ENCODE data around the gene SYS1.

DNA sequence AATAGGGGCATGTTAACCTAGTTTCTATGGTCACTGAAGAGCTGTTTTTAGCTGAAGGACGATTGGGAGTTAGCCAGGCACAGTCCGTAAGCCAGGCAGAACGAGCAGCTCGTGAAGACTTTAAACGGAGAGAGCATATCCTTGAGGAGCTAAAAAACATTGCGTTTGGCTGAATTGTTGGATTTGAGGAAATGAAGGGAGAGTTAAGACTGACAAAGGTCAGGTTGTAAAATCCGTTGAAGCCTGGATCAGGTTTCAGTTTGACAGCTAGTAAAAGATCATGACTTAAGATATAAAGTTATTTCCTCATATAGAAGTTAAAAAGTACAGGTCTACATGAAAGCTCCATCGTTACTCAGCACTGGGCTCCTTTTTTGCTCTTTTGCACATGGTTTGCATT lies 47.9 kb downstream of the SYS1 start:
- TF ChIP-seq, protein P1, sequence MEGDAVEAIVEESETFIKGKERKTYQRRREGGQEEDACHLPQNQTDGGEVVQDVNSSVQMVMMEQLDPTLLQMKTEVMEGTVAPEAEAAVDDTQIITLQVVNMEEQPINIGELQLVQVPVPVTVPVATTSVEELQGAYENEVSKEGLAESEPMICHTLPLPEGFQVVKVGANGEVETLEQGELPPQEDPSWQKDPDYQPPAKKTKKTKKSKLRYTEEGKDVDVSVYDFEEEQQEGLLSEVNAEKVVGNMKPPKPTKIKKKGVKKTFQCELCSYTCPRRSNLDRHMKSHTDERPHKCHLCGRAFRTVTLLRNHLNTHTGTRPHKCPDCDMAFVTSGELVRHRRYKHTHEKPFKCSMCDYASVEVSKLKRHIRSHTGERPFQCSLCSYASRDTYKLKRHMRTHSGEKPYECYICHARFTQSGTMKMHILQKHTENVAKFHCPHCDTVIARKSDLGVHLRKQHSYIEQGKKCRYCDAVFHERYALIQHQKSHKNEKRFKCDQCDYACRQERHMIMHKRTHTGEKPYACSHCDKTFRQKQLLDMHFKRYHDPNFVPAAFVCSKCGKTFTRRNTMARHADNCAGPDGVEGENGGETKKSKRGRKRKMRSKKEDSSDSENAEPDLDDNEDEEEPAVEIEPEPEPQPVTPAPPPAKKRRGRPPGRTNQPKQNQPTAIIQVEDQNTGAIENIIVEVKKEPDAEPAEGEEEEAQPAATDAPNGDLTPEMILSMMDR (IDR thresholded peaks at IDR 0.05): no peak
- no peak for TF ChIP-seq POLR2AphosphoS5 (IDR thresholded peaks at IDR 0.05)

Data from breast epithelium (tissue), 3 donors.